22Rv1 (cell line): Measurements from ENCODE around the gene SPTBN1.

Experiments used
- H3K27ac ChIP-seq: fragments of 450-650 bp; 2 replicates; pipeline ENCODE4 v1.5.1; 2017
- ZFX ChIP-seq: fragments of 450-650 bp; IDR thresholded peaks from 2 replicates; pipeline ENCODE4 v1.6.1; 2017; ENCODE audit warnings: antibody characterized with exemption, borderline replicate concordance
- TF ChIP-seq, protein P1 (sequence below): fragments of 450-650 bp; IDR thresholded peaks from 2 replicates; pipeline ENCODE4 v1.5.1; 2017; ENCODE audit warnings: mild to moderate bottlenecking

SPTBN1 gene

DNA sequence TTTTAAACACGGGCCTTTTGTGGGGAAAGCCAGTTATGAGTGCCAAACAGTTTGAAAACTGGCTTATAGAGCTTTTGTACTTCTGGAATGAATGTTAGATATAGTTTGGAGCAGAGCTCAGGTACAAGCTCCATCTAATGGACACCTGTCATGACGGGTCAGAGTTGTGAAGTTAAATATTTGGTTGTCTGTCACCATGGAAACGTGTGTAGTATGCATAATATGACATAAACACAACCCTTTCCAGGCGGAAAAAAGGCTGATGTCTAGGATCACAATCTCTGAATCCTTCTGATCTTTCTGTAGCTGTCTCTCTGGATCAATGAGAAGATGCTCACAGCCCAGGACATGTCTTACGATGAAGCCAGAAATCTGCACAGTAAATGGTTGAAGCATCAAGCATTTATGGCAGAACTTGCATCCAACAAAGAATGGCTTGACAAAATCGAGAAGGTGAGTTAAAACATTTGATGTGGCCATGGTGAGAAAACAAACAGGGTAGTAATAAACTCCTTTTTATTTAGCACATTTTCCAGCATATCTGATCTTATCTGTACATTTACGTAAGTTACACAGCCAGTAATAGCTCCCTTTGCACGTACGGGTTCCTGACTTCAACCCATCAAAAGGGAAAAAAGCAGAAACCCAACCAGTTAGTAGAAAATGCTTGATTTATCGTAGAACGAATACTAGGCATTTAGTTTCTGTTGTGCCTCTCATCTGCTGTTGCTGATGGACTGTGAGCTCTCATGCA is 186.7 kb downstream of the SPTBN1 start:
- H3K27ac ChIP-seq: no peak overlapping the region
- TF ChIP-seq, protein P1, sequence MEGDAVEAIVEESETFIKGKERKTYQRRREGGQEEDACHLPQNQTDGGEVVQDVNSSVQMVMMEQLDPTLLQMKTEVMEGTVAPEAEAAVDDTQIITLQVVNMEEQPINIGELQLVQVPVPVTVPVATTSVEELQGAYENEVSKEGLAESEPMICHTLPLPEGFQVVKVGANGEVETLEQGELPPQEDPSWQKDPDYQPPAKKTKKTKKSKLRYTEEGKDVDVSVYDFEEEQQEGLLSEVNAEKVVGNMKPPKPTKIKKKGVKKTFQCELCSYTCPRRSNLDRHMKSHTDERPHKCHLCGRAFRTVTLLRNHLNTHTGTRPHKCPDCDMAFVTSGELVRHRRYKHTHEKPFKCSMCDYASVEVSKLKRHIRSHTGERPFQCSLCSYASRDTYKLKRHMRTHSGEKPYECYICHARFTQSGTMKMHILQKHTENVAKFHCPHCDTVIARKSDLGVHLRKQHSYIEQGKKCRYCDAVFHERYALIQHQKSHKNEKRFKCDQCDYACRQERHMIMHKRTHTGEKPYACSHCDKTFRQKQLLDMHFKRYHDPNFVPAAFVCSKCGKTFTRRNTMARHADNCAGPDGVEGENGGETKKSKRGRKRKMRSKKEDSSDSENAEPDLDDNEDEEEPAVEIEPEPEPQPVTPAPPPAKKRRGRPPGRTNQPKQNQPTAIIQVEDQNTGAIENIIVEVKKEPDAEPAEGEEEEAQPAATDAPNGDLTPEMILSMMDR: no peak

DNA sequence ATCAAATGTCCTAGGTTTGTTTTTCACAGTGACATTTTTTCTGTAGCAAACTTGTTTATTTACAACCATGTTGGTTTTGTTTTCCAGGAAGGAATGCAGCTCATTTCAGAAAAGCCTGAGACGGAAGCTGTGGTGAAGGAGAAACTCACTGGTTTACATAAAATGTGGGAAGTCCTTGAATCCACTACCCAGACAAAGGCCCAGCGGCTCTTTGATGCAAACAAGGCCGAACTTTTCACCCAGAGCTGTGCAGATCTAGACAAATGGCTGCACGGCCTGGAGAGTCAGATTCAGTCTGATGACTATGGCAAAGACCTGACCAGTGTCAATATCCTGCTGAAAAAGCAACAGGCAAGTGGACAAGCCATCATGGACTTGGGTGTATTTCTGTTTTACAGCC is 188.1 kb downstream of the SPTBN1 start:
- H3K27ac ChIP-seq: no peak overlapping the region
- no peak for TF ChIP-seq ZFX

DNA sequence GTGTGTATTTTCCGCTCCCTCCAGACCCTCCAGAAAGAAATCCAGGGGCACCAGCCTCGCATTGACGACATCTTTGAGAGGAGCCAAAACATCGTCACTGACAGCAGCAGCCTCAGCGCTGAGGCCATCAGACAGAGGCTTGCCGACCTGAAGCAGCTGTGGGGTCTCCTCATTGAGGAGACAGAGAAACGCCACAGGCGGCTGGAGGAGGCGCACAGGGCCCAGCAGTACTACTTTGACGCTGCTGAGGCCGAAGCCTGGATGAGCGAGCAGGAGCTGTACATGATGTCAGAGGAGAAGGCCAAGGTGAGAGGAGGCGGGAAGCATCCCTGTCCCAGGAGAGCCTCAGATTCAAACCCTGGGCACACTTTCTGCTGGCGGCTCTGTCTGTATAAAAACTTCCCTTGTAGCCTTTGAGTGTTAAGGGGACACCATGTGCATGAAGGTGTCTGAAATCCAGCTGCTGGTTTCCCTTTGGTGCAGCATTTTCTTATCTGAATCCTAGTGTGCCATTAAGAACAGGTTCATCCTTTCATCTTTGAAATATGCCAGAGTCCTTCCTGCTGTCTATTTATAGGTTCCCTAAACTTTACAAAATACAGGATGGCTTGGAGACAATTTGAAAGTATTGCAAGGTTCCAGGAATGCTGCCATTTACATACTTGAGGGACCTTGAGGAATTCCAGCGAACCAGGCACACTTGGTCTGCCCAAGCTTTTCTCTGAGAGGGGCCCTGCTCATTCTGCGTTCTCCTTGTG is 190.2 kb downstream of the SPTBN1 start:
- no peak overlapping the region for H3K27ac ChIP-seq

DNA sequence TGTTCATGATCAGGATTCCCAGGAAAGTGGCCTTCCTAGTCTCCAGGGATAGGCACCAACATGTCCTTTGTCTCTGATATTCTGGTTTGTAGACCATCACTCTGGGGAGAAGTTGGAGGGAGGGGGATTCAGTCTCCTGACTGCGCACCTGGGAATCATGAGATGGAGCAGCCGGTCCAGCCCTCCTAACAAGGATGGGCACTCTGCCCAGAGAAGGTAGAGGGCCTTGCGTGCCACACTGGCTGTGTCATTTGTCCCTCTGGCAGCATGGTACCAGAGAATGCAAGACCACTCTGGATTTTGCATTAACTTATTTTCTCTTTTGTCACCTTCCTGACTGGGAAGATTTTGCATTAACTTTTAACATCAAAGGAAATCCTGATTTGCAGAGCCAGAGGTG is 192.1 kb downstream of the SPTBN1 start:
- no peak for TF ChIP-seq ZFX
- TF ChIP-seq, protein P1: no peak
- H3K27ac ChIP-seq: no peak overlapping the region

More for the DNA sequence above, 190.2 kb downstream of the SPTBN1 start:
- TF ChIP-seq, protein P1: no peak
- no peak for TF ChIP-seq ZFX

DNA sequence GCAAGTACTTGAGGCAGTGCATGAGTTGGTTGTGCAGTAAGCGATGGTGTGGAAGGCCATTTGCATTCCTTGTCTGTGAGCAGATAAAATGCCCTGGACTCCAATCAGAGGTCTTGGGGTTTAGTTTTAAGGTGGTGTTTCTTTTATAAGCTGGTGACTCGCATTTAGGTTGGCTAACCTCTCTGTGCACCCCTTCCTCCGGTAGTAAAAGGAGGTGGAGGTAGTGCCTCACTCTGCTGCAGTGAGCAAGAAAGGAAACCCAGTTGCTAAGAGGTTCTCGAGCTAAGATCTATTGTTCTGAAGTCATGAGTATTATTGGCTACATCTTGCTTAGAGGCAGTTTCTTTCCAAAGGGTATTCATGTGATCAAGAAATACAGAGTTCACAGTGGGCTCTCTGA is 193.1 kb downstream of the SPTBN1 start:
- no peak for TF ChIP-seq ZFX
- TF ChIP-seq, protein P1: no peak

DNA sequence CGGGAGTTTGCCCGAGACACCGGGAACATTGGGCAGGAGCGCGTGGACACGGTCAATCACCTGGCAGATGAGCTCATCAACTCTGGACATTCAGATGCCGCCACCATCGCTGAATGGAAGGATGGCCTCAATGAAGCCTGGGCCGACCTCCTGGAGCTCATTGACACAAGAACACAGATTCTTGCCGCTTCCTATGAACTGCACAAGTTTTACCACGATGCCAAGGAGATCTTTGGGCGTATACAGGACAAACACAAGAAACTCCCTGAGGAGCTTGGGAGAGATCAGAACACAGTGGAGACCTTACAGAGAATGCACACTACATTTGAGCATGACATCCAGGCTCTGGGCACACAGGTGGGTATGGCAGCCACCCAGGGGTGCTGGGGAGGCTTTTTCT is 193.5 kb downstream of the SPTBN1 start:
- no peak overlapping the region for H3K27ac ChIP-seq
- TF ChIP-seq, protein P1: no peak
- no peak for TF ChIP-seq ZFX

More for the DNA sequence above, 193.1 kb downstream of the SPTBN1 start:
- no peak overlapping the region for H3K27ac ChIP-seq

DNA sequence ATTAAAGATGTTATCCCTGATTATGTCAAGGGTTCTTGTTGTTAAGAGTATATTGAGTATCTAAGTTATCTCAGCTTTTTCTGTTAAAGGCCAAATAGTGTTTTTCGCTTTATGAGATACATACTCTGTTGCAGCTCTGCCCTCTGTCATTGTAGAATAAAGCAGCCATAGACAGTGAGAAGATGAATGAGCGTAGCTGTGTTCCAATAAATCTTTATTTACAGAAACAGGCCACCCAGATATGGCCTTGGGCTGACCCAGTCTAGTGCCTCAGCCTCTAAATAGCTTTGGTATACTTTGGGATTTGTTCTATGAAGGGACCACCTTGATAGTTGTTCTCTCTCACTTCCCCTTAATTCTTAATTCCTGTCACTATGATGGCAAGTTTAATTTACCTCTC is 194.5 kb downstream of the SPTBN1 start:
- TF ChIP-seq, protein P1: no peak
- TF ChIP-seq ZFX: no peak
- no peak overlapping the region for H3K27ac ChIP-seq
